ENCODE data around the gene EPHA8. TPM values are rescaled to one million over a fixed set of nuclear protein-coding genes. Genes with fewer than 3 reads are reported as not detected.

EPHA8 gene
- not detected in 2 replicates for total RNA-seq

DNA sequence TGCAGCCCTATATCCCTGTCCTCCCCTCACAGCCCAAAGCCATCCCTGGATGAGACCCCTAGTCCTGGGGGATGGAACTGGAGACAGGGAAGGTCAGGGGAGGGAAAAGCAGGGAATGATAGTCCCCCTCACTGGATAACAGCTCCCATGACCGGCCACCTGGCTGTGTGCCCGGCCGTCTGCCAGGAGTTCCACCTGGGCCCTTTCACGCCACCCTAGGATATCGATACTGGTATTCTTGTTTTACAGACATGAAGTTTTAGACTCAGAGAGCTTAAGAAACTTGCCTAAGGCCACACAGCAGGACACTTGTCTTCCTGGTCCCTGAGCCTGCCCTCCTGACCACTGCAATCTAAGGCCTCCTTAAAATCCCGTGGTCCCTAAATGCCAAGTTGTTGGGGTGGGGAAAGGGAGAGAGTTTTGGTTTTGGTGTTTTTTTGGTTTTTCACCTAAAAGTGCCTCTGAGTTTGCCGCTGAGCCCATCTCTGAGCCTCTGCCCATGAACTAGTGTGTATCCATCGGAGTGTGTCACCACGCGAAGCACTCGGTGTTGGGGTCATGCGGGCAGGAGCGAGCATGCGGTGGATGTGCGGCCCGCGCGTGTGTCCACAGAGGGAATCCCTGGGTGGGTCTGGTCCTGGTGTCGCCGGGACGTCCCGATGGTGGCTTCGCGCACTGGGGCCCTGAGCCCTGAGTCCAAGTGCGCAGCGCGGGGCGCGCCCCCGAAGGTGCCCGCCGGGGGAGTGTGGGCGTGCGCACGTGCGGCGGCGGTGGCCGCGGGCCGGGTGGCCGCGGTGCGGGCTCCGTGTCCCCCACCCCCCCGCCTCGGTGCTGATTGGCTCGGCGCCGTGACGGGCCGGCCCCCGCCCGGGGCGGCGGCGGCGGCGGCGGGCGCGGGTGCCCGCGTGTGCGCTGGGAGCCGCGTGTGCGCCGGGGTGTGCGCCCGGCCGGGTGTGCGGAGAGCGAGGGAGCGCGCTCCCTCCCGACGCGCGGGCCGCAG, at the start of gene EPHA8:
TSS of gene EPHA8 (plus strand) at position 906 of the 1,000 bp plus-strand sequence. CDS start 147 bp downstream, outside the sequence.
- DNase-seq (ENCODE audit: low read depth, low spot score), result no peak

DNA sequence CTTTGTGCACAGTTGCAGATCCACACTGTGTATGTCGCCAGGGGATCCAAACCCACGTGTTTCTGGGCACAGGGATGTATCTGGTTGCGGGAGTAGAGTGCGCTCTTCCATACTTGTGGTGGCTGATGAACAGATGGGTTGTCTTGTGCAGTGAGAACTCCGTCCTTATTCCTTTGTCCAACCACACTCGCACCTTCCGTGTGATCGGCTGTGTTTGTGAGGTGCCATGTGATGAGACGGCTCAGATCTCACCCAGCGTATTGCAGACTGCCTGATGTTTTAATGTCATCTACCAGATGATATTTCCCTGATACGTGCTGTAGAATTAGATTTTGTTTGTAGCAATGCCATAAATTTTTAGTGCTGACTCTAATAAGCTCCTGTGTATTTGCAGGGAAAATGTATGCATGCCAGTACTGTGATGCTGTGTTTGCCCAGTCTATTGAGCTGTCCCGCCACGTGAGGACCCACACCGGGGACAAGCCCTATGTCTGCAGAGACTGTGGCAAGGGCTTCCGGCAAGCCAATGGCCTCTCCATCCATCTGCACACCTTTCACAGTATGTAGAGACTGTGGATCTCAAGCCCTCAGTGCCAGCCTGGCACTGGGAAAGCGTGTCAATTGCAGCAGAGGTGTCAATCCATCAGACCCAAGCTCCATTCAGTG, 46.2 kb upstream of the EPHA8 start:
- no peak for DNase-seq (ENCODE audit: low read depth, low spot score)

- DNase-seq (ENCODE audit: low read depth, low spot score), result no peak
Observed at GRCh38 chr1:22517956-22518355, 45.3 kb upstream of the EPHA8 start.

DNA sequence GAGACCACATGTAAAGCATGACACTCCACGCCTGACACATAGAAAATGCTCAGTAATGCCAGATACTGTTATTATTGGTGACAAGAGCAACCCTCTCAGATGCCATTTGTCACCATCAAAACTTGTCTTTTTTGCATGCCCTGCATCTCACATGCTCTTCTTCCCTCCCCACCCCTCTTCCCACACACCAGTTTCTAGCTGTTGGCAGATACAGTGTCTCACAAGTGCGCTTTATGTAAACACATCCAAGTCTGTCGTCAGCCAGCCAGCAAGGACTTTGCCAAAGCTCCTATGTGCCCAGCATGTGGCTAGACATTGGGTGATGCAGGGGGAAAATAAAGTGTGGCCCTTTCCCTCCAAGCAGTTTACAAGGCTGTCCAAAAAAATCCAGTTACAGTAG, 44.9 kb upstream of the EPHA8 start:
- no peak for DNase-seq (ENCODE audit: low read depth, low spot score)

- no peak for DNase-seq (ENCODE audit: low read depth, low spot score)
Observed at GRCh38 chr1:22520871-22521270, 42.4 kb upstream of the EPHA8 start.

DNA sequence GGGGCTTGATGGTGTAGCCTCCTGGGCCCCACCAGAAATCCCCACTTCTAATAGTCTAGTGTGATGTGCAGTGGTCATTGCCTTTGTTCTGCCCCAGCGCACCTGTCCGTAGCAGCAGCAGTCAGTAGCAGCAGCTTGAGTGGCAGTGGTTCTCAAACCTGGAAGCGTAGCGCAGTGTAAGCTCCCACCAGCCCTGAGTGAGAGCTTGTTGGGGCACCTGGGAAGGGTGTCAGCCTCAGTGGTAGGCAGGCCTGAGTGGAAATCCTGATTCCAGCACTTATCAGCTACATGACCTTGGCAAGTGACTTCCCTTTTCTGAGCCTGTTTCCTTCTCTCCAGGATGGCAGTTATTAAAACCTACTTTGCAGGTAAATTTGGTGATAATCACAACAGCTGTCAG, 41.6 kb upstream of the EPHA8 start:
- no peak for DNase-seq (ENCODE audit: low read depth, low spot score)

DNA sequence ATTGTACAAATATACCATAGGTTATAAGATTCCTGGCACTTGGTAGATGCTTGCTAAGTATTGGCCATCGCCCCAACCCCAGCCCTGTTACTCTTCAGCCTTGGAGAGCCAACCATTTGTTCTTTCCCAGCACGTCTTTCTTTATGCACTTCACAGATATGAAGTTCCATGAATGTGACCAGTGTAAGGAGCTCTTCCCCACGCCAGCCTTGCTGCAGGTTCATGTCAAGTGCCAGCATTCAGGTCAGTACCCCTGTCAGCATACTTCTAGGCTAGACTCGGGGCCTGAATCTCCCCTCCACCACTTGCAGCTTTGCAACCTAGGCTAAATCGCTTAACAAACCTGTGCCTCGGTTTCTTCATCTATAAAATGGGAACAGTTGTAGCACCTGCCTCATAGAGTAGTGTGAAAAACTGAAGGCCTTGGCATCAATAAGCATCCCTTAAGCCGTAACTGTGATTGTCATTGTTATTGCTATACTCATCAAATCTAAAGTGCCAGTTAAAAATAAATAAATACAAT, 41.0 kb upstream of the EPHA8 start:
- DNase-seq (ENCODE audit: low read depth, low spot score), result no peak

DNA sequence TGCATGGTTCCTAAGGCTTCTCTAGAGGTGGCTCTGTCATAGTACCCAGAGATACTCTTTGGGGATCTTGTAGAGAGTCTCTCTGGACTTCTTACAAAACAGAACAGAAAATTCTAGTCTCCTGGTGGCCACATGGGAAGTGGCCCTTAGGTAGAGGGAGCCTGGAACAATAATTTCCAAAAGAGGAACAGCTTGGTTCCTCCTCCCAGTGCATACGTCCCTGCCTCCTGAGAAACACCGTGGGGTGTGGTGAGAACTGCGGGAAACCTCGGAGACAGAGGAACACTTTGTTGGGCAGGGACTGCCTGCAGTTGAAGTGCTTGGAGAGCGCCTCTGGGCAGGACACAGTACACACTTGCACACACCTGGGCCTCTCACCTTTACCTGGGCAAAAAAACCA, 38.8 kb upstream of the EPHA8 start:
- no peak for DNase-seq (ENCODE audit: low read depth, low spot score)

DNA sequence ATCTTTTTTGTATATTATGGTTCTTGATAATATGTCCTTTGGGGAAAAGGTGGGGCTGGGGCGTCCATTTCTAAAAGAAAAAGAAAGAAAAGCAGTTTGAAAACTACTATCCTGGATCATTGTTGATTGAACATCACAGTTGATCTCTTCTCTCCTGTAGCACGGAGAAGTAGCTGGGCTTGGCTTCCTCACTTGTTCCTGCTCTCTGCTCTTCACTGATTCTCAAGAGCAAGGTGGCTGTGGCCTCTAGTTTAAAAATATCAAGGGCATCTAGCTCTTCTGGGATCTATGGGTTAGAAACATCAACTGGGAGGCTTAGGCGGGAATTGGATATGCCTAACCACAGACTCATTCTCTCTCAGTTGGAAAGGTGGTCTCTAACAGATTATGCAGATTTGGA, 38.1 kb upstream of the EPHA8 start:
- DNase-seq (ENCODE audit: low read depth, low spot score), result no peak

DNA sequence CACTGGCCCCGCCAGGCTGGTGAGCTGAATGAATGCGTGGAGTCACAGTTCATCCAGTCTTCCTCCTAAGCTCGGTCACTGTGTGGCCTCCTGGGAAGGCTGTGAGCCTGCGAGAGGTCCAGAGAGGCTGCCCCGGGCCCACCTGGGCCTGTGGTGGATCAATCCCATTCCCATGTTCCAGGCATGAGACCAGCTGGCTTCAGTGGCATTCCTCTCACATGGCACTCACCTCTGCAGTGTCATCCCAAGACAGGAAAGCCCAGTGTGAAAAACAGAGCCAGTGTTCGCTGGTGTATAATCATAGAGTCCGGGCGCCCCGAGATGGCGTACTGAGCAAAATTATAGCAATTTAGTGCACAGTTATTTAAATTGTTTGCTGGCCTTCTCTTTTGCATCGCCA, 37.6 kb upstream of the EPHA8 start:
- DNase-seq (ENCODE audit: low read depth, low spot score), result no peak

- no peak for DNase-seq (ENCODE audit: low read depth, low spot score)
Observed at GRCh38 chr1:22526098-22526497, 37.2 kb upstream of the EPHA8 start.

GRCh38 chr1:22526677-22527076, 36.6 kb upstream of the EPHA8 start:
- DNase-seq (ENCODE audit: low read depth, low spot score), result no peak

GRCh38 chr1:22527122-22527521, 36.2 kb upstream of the EPHA8 start:
- no peak for DNase-seq (ENCODE audit: low read depth, low spot score)

DNA sequence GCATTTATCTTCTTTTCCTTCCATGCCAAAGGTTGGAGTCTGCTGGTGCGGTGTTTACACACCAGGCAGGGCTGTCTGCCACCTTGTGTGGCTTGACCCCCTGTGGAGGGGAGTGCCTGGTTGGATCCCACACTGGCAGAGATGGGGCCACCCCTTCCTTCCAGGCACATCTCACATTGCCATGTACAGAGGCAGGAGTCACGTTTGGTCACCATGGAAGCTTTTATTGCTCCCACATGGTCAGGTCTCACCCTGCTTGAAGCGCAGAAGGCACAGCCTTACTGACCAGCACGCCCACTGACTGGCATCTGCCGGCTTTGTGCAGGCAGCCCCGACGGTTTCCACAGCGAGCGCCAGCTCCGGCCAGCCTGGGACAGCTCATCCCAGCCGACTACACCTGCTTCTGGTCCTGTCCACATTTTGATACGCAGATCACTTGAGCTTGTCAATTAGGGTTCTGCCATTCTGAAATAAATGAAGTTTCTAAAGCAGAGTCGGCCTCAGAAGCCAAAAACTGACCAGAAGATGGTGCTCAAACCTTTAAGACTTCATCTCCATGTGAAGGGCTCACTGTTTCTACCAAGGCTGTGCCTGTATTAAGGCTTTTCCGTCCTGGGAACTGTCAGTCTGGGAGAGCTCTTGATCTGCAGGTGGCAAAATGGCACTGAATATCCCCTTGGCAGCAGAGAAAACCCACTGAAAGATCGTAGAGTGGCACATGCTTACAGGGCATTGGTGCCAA, 35.6 kb upstream of the EPHA8 start:
- no peak for DNase-seq (ENCODE audit: low read depth, low spot score)

GRCh38 chr1:22528451-22528850, 34.8 kb upstream of the EPHA8 start:
- DNase-seq (ENCODE audit: low read depth, low spot score), result no peak

GRCh38 chr1:22529901-22530621, 33.2 kb upstream of the EPHA8 start:
- DNase-seq (ENCODE audit: low read depth, low spot score), result no peak

DNA sequence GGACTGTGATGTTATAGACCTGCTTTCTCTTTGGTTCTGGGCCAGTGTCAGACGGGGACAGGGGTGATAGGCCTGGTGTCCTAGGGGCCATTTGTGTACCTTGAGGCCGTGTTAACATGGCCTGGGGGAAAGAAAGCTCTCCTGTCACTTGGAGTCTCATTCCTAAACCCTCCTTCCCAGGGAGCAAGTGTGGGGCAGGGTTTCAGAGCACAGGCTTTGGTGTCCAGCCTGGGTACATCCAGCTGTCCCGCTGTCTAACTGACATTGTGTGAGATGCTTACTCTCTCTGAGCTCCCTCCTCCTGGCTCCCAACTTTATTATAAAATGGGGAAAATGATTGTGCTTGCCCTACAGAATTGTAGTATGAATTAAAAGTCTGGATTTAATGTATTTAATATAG, 32.6 kb upstream of the EPHA8 start:
- DNase-seq (ENCODE audit: low read depth, low spot score), result no peak

DNA sequence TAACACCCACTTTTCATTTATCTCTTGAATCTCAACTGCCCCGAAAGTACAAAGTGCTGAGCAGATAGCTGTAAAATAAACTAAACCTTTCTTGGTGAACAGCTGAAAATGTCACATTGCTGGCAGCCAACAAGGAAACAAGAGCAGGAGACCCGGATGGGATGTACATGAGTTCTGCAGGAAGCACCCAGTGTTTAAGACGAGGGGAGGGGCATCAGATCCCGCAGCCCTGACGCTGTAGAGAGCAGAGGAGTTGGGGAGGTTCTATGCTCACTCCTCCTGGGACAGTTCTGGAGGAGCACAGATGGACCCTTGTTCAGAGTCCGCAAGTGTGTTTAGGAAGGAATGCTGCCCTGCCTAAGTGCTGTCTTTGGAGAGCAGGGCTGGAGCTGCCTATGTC, 32.0 kb upstream of the EPHA8 start:
- no peak for DNase-seq (ENCODE audit: low read depth, low spot score)

GRCh38 chr1:22533244-22533895, 29.9 kb upstream of the EPHA8 start:
- DNase-seq (ENCODE audit: low read depth, low spot score), result no peak

DNA sequence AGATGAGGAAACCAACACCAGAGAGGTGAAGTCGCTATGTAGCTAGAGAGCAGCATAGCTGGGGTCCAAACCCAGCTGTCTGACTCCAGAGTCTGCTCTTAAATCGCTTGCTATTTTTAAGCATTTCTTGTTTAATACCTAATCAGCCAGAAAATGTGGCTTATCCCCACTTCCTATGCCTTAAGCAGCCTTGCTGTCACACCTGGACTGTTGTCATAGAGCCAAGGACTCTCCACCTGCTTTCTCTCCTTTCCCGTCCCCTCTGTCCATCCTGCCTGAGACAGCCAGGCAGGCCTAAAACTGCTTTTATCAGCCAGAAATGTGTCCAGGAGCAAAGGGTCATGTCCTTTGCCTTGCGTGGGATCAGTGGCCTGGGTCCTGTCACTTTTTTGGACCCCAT, 28.3 kb upstream of the EPHA8 start:
- DNase-seq (ENCODE audit: low read depth, low spot score), result no peak

GRCh38 chr1:22535399-22535798, 27.9 kb upstream of the EPHA8 start:
- no peak for DNase-seq (ENCODE audit: low read depth, low spot score)

Measured in pulmonary artery endothelial cell (primary cell).